ENCODE results near the gene ZBTB16.

ZBTB16 gene

DNA sequence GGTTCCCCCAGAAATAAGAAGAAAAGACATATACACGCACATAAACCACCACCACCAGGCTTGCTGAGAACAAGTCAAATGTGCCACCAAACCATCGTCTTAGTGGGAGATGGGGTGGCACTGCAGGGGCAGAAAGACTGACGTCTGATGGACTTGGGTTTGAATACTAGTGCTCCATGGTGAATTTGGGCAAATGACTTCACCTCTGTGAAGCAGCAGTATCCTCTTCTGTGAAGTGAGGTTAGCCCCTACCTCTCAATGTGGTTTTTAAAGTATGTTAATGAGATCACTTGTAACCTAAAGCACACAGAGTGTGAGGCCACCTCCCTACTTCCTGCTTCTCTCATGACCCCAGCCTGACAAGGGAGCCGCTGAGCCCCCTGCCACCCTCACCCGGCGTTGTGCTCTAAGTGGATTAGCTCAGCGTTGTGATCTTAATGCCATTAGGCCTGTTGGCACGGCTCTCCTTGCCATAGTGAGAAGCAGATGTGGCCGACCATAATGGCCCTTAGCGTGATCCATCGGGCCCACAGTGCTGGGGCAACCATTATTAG lies 14.4 kb downstream of the ZBTB16 start:
- no peak for DNase-seq (ENCODE audit: low spot score)
- TF ChIP-seq, protein P1, sequence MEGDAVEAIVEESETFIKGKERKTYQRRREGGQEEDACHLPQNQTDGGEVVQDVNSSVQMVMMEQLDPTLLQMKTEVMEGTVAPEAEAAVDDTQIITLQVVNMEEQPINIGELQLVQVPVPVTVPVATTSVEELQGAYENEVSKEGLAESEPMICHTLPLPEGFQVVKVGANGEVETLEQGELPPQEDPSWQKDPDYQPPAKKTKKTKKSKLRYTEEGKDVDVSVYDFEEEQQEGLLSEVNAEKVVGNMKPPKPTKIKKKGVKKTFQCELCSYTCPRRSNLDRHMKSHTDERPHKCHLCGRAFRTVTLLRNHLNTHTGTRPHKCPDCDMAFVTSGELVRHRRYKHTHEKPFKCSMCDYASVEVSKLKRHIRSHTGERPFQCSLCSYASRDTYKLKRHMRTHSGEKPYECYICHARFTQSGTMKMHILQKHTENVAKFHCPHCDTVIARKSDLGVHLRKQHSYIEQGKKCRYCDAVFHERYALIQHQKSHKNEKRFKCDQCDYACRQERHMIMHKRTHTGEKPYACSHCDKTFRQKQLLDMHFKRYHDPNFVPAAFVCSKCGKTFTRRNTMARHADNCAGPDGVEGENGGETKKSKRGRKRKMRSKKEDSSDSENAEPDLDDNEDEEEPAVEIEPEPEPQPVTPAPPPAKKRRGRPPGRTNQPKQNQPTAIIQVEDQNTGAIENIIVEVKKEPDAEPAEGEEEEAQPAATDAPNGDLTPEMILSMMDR (IDR thresholded peaks at IDR 0.05; ENCODE audit: extremely low read depth, missing control alignments), result no peak

DNA sequence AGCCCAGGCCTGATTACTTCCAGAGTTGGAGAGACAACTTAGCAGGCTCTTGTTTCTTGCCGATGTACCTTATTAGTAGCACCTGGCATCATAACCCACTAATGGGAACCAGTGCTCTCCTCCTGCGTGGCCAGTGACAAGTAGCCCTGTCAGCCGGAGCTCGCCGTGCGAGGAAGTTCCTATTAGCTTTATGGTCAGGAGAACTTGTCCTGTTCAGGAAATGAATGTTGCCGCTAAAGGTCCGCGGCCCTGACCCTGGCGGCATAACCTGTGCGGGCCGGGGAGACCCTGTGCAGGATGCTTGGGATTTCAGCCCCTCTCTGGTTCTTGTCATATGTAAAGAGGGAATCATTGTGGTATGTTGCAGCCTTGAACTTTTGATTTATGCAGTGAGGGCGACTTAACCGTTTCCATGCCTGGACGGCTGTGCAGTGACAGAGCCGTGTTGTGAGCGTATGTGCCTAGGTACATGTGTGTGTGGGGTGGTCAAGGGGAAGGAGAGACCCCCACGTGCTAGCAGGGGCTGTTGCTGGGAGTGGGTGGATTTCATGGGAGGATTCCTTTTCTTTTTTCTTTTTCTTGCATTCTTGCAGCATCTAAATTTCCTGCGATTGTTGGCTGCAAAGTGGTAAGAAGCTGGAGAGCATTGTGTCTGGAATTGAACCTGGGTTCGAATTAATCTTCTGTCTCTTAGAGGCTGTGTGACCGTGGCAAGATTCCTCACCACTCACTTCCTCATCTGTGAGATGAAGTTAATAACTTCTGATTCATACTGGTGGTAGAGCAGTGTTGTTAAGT lies 15.2 kb downstream of the ZBTB16 start:
- TF ChIP-seq, protein P1 (IDR thresholded peaks at IDR 0.05; ENCODE audit: extremely low read depth, missing control alignments), result no peak
- no peak for DNase-seq (ENCODE audit: low spot score)

DNA sequence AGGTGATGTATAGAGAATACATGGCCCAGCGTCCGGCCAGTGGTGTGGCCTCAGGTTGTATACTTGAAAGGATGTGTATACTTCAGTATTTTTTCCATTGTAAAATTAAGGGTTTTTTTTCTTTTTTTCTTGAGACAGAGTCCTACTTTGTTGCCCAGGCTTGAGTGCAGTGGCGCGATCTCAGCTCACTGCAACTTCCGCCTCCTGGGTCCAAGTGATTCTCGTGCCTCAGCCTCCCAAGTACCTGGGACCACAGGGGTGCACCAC lies 15.8 kb downstream of the ZBTB16 start:
- DNase-seq (ENCODE audit: low spot score), result no peak
- TF ChIP-seq, protein P1 (IDR thresholded peaks at IDR 0.05; ENCODE audit: extremely low read depth, missing control alignments), result no peak

DNA sequence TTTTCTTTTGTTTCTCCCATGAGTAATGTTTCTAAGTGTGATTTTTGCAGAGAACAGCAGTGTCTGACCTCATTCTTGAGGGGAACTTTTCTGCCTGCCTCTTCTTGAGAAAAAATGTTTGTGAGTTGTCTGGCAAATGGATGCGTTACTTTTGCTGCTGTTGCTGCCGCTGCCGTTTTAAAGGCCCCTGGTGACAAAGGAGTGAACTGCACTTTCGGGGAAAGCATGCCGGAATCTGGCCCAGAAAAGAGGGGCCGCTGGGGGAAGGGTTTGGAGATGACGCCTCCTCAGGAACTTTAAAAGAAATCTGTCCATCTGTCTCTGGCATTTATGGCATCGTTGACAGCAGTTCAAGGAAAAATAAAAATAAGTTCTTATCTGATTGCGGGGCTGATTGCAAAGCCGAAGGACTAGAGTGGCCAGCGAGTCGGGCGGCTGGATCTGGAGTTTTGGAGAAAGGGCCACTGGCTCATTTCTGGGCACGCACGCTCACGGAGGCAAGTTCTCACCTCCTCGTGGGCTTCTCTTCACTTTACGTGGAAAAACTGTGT lies 16.5 kb downstream of the ZBTB16 start:
- no peak for DNase-seq (ENCODE audit: low spot score)
- TF ChIP-seq, protein P1 (IDR thresholded peaks at IDR 0.05; ENCODE audit: extremely low read depth, missing control alignments), result no peak

DNA sequence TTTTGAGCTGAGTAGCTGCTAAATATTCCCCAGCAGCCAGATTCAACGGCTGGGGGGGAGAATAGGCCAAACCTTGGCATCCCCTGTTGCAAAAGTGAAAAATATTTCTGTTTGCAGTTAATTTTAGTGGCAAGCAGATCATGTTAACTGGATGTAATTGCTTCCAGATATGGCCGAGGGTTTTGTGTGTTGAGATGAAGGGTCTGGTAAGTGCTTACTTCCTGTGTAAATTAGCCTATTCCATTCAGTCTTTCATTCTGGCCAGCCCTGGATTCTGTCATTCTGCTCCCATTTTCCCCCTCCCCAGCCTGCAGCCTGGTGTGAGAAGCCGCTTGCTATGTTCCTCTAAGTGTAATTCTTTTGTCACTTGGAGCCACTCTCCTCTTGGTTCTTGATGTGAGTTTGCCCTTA lies 17.4 kb downstream of the ZBTB16 start:
- DNase-seq (ENCODE audit: low spot score), result no peak
- TF ChIP-seq, protein P1 (IDR thresholded peaks at IDR 0.05; ENCODE audit: extremely low read depth, missing control alignments), result no peak

DNA sequence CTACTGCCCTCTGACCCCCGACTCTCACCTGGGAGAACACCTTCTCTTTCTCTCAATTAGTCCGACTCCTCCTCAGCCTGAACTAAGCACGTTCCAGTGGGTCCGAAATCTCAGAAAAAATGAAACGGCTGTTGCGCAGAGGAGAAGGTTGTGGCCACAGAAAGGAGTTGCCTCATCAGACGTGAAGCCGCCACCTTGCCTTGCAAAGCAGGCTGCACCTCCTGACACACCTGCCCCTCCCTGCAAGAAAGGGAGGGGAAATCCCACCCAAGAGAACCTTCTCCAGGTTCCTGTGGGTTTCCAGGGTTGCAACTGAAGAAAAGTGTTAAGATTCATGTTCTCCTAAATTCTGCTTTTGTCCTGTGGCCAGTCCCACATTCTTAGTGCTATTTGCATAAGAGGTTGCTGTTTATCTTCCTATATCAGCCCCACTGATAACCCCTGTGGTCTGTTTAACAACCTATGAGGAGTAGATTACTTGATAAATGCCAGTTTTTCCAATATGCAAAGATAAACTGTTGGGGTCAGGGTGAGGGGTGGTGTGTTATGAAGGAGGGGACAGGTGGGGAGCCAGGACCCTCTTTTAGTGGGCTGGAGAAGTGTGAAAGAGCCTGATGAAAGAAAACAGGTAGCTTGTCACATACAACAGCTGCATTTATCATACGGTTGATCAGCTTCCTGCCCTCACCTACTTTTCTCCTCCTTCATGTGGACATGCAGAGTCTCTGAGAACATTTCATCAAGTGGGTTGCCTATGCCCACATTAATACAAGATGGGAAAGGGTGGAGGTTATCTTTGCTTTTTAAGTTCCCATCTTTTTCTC lies 18.2 kb downstream of the ZBTB16 start:
- TF ChIP-seq, protein P1 (IDR thresholded peaks at IDR 0.05; ENCODE audit: extremely low read depth, missing control alignments), result no peak
- no peak for DNase-seq (ENCODE audit: low spot score)

DNA sequence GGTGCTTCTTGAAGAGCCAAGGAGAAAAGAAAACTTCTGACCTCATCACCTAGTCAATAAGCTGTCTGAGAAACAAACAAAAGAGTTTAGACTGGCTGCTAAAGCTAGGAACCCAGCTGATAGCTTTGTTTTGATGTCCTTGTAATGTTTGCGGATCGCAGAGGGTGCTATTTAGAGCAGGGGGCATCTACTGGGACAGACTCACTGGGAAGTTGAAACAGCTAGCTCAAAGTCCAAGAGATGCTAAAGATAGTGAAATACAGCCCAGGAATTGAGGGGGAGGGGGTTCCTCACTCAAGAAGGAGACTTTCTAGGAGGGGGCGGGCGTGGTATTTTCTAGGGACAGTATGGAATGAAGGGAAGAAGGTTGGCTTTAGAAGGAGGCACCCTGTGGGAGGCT lies 18.9 kb downstream of the ZBTB16 start:
- no peak for DNase-seq (ENCODE audit: low spot score)
- TF ChIP-seq, protein P1 (IDR thresholded peaks at IDR 0.05; ENCODE audit: extremely low read depth, missing control alignments), result no peak
